CD1c-positive myeloid dendritic cell (primary cell): ENCODE results near the gene TSC22D3.

Experiments
- DNase-seq: peaks from one replicate; pipeline ENCODE4 v3.0.0-alpha.2; 2016; ENCODE audit errors: extremely low spot score

The TSC22D3 gene

DNA sequence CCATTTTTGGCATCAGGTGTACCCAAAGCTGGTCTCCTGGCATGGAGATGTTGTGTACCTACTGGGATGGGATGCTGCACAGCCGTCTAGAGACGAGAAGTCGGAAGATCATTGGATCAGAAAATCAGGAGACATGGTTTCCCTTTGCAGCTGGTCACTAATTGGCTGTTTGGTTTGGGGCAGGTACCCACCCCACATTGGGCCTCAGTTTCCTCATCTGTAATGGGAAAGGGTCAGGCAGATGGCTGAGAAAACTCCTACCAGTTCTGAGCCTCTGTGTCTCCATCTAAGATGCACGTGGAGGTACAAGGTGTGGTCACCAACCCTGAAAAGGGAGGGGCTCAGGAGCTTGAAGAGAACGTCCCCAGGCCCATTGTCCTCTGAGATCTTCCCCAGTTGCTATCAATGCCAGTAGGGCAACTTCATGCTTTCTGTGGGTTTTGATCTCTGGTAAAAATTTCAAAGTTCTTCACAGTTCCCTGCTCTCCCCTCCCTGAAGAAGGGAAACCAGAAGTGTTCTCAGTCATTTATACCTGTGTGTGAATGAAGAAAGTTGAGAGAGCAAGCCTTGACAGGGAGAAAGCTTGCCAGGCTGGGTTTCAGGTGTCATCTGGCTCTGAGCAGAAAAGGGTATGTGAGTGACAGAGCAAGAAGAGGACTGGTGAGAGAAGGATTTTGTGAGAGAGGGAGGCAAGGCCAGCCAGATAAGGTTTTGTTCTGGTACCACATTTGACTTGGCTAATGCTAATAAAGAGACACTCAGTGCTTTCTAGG is 15.1 kb downstream of the TSC22D3 start:
- DNase-seq = no peak

DNA sequence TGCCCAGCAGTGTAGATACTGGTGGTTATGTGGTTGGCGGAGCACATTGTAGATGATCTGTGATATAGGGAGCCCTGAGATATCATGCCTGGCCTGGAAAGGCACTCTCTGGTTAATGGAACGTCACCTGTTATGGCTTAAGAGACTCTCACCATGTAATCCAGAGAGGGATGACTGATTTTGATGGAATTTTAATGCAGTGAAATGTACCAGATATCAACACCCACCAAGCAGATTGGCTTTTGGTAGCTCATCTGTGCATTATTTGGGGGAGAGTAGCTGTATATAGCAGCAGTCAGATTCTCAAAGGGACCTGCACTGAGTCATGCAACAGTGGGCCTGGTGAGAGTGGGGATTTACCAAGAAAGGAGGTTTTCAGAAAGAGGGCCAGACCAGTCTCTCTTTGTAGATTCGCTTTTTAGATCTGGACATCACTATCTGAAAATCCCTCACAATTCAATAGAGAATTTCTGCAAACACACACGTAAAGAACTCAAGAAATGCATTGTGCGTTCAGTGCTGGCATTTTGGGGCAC is 17.3 kb downstream of the TSC22D3 start:
- no peak for DNase-seq

DNA sequence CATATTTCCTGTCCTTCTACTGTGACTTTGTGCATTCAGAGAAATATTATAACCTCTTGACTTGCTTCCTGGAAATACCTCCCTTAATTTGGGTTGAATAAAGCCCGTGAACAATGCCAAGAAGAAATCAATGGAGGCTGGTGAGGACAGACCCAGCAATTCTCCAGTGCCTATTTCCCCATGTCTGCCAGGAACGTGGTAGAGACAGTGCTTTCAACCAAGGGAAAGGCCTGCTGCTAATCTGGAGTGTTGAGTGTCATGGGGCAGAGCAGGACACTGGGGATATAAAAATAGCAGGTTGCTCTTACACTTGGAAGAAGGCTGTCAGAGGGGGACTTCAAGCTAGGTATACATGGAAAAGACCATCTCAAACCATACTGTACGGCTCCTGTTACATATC is 19.9 kb downstream of the TSC22D3 start:
- no peak for DNase-seq

DNA sequence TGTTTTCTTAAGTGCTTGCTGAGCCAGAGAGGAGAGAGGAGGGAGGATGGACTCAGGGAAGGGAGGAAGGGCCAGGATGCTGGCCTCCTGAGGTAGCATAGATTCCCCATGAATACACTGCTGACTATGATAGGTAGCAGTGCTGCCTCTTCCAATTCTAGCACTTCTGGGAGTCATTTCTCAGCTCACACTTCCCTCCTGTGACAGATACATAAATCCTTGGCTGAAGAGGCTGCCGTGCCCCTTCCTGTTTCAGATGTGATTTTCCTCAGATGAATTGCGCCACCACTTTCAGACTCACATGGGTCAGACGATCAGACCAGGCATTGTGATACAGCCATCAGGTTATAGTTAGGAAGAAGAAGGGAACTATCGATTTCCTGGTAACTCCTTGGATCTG is 22.4 kb downstream of the TSC22D3 start:
- peak; percentile 44 for DNase-seq

DNA sequence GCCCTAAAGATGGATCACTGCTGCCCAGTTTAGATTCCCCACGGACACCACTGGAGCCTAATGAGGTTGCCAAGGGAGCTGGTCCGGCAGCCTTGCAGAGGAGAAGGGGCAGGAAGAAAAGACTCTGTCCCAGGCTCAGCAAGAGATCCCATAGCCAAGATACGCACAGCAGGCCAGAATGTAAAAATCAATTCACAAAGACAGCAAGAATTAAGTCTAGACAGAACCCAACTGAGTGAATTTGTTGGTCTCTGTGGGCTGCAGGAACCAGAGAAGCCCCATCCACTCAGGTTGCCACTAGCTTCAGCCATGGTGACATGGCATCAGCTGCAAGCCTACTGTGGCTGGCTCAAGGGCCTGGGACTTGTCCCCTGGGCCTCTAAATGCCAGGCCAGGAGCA is 22.9 kb downstream of the TSC22D3 start:
- DNase-seq = no peak

DNA sequence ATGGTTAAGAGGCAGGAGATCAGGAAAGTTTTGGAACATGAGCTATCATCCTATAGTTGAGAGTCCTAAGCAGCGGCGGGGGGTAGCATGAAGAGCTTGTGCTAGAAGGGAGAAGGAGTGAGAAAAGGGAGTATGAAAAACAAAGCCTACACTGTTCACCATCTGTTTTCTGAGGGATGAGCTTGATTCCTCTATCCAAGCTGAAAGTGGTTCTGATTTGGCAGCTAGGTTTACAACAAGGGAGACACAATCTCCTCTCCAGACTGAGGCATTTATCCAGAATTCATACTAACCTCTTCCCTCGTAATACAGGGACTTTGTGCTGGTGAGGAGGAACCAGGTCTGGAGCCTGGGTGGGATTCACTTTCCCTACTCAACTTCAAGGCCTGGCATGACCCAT is 23.5 kb downstream of the TSC22D3 start:
- no peak for DNase-seq

DNA sequence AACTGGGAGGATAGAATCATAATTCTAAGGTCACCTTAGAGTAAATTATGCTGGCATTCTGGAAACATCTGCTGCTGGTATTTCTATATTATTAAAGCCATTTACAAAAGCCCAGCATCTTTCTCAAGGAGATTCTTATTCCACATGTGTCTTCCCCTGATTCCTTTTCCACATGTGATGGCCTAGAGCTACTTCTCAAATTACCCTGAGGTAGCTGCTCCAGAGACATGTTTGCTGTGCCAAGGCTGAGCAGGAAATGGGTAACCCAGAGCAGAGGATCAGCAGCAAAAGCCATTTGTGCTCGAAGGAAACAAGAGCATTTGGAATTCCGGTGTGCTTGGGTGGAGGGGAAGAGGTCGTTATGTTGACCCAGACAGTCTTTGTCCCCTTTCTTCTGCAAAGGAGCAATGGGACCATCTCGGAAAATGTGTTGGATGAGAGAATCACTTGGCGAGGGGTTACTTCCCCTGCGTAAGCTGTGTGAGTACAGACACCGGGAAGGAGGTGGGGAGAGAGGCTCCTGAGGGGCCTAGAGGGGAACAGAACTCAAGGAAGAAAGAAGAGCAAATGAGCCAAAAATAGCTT is 24.6 kb downstream of the TSC22D3 start:
- DNase-seq = no peak

DNA sequence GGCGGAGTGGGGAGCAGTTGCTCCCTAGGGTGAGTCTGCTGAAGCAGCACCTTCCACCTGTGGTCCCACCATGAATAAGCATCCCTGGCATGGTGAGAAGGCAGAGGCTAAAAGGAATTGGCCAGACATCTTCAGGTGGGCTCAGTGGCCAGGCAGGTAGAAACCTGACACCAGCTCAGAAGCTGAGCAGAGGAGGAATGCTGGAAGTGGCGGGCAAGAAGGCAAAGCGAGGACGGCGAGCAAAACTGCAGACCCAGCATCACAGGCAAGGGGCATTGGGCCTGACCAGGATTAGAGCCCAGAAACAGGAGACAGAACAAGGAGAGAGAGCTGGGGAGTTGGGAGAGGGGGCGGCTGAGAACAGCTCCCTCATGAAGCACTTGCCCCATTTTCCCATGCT is 25.3 kb downstream of the TSC22D3 start:
- DNase-seq = no peak

DNA sequence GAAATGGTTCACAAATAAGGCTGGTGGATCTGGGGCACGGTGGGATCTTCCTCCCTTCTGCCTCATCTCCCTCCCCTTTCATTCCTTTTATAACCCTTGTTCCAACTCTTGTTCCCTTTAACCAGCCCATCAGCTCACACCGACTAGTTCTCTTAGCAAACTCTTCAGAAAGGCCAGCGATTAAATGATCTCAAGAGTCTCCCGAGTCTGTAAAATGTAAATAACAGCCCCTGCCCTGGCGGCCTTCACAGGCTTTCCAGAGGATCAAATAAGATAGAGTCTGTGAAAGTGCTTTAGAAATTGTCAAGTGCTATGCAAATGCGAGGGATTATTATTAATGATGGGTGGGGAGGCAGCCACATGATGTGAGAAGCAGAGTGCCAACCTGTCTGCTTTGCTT is 27.1 kb downstream of the TSC22D3 start:
- DNase-seq = no peak

DNA sequence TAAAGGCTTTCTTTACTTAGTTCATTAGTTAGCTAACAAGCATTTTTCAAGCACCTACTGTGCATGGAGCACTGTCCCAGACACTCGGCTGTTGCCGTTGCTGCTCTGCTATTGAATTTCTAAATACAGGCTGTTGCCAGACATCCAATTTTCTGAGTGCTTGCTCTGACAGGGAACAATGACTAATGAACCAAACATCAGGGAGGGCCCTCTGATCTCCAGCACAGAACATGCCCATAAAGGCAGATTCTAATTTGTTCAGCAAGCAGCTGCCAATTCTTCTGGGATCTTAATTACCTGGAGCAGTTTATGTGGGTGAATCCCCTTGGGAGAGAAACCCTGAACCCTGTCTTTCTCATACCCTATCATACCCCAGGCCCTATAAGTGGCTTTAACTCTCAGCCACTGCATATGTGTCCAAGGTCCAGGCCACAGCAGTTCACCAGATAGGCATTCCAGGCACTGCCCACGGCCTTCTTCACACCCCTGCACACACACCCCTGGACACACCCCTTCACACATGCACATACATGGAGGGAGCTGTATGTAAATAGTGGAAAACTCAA is 27.9 kb downstream of the TSC22D3 start:
- DNase-seq = no peak

DNA sequence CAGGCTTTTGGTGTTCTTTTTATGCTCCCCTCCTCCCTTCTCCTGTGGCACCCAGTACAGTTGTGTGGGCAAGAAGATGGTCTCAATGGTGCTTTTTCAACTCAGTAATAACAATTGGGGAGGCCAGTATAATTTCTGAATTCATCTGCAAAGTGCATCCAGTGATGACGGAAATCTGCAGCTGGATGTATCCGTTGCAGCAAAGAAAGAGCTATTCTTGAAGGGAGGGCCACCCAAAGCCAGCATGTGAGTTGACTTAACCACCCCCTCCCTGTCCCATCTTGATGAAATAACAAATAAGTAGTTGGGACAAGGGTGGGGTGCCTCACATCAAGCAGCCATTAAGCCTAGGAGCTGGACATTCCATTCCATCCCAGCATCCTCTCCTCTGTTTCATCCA is 30.7 kb downstream of the TSC22D3 start:
- no peak for DNase-seq

DNA sequence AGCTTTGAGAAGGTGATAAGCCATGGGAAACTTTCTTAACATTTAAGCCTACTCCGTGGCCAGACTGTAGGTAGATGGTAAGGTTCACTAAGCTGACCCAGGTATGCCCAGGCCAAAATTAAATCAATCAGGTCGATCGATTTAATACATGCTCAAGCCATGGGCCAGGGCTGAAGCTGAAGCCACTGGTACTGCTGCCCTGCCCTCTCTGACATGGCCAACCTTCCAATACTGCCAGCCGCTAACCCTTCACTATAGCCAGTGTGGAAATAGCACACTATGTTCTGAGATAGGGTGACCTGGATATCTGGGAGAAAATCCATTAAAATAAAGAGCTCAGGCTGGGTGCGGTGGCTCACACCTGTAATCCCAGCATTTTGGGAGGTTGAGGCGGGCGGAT is 31.6 kb downstream of the TSC22D3 start:
- DNase-seq = no peak

DNA sequence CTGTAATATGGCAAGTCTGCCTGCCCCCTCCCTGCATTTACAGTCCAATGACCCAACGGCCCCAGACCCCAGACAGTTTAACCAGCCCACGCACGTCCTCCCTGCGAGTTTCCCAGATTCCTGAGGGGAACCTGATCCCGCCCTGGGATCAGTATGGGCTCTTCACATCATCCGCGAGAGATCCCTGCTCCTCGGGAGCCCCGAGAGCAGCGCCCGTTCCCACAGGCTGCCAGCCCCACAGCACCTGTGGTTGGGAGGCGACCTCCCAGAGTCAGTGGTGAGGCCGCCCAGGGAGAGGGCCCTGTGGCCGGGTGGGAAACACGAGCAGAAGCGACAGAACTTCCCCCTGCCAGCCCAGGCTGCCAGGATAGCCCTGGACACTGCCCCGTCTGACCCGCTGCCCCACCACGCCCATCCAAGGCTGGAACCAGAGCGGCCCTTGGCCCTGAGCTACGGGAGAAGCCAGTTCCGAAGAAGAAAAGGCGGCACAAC is 32.8 kb downstream of the TSC22D3 start:
- DNase-seq = no peak

DNA sequence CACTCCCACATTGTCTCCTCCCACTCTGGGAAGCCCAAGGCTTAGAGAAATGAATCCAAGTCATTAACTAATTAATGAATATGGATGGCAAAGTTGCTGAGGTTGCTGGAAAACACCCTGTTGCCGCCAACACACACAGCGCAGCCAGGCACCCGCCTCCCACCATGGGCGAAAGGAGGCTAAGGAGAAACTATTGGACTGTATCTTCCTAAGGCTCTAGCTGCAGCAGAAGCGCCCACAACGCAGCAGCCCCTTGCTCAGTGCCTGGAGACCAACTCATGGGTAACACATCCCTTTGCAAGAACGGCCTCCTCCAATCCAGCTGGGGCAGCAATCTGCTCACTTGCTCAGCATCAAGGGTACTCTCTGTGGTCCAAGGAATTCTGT is 34.2 kb downstream of the TSC22D3 start:
- no peak for DNase-seq

DNA sequence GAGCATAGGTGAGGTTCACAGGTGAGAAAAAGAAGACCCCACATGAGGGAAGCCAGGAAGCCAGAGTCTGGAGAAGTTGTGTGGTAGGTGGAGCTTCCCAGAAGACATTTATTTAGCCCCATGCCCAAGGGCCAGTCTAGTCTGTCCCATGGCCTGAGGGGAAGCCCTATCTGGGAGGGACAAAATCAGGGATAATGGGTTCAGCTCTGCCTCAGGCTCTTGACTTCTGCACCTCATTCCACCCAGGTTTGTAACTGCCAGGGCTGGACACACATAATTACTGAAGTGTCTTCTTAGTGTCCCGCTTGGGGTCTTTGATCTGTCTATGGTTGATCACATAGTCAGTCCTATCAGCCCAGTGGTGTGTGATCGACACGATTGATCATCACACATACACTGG is 36.0 kb downstream of the TSC22D3 start:
- DNase-seq = no peak

DNA sequence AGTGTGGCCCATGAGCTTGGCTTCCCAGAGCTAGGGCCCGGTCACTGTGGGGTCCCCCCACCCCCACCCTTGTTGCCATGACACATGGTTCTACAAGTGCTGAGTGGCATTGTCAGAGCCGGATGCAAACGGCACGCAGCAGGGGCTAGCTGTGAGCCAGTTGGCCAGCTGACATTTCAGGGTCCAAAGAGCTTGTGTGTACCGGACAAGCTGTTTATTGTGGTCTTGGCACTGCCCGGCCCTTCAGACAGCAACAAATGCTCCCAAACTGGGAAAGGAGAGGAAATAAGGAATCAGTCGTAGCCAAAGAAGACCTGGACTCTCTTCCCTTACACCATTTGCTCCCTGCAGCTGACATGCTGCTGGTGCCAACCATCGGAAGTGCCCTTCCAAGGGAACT is 36.8 kb downstream of the TSC22D3 start:
- no peak for DNase-seq

DNA sequence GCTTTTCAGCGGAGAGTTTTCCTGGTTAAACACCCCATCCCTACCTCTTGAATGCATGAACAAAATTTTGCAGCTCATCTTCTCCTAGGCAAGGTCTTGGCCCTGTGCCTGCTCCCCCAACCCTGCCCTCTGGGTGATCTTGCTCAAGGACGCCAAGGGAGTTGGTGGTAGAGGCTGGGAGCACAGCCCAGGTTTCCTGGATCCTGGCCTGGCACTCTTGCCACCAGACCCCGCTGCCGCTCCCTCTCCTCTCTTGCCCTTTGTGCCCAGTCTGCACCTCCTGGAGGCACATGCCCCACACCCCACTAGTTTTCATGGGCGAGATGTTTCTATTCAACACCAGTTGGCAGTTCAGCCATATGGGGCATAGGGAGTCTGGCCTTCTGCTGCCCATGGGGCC is 37.3 kb downstream of the TSC22D3 start:
- no peak for DNase-seq

DNA sequence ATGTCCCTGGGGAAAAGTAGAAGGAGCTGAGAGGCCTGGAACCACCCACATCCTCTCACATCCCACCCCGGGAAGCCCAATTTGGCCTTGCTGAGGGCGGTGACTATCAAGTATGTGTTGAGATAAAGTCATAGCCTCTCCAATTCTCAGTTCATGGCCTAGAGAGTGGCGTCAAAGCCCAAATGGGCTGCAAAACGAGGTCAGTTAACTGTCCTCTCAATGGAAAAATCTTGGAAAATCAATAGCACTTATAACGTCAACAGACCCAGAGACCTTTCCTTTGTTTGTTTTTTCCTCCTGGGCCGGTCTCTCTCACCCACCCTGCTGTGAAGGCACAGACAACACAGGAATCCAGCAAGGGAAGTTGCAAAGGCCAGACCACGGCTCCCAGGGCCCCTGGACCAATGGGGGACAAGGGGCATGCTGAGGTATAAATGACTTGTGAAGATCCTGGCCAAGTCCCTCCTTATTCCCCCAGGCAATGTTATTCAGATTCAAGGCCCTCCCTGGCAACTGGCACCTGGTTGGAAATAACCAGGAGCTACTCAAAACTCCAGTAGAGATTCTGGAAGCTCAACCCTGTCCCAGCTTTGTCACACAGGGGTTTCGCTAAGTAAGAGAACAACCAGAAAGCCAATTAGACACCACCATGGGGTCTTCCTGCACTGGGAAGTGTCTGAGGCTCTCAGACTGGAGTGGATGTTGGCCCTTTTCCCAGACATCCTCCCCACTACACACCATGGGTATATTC is 38.6 kb downstream of the TSC22D3 start:
- no peak for DNase-seq

DNA sequence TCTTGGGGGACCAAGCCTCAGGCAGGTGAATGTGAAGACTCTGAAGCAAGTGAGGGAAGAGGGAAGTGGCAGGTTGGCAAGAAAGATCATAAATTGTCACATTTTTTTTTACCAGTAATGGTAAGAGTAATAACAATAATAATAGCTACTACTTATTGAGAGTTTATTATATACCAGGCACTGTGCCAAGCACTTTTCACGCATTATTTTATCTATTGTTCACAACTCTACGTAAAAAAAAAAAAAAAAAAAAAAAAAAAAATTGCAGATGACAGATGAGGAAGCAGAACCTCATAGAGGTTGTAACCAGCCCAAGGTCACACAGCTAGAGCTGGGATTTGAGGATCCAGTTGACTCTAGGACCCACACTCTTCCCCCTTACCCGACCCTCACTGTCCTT is 40.9 kb downstream of the TSC22D3 start:
- no peak for DNase-seq

DNA sequence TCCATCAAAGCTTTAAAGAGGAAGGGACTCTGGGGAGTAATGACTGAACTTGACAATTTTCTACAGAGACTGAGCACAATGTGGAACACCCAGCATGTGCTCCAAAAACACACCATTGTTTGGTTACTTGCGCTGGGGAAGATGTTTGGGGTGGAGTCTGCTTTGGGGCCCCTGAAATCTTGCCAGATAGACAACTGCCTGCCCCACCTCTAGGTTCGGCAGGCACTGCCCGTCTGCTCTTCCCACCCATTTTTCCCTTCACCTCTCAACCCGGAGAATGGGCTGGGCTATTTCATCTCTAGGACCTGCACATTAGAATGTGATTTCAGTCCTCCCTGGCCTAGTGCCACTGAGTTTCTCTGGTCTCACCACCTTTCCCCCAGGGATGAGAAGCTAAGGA is 41.9 kb downstream of the TSC22D3 start:
- DNase-seq = no peak

DNA sequence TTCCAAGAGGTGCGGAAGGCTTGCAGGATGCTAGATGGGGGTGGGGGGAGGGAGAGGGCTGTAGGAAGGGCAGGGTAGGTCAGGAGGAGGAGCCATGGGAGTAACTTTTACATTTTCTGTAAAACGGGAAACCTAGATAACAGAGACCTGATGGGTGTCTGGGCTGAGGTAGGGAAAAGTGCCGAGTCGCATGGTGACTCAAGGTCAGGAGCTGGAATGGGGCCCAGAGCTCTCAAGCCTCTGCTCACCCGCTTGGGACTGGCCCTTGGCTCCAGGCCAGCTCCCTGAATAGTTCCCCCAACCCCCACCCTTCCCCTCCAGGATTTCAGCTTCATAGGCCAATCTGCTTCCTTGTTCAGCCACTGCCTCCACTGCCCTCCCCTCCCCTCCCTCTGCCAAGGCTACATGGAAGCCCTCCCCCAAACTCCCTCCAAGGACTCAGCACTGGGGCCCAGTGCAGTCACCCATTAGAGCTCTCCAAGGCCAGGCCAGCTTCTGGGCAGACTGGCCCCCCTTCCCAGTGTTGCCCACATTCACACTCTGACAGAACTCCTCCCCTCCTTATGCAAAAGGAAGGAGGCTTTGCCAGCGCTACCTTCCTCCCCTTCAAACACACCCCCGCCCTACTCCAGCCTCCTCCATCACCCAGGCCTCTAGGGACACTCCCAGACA is 43.6 kb downstream of the TSC22D3 start:
- DNase-seq = peak; percentile 62
